K562 (cell line): Measurements from ENCODE around the gene FXYD3. TPM values are rescaled to one million over a fixed set of nuclear protein-coding genes. Genes with fewer than 3 reads are reported as not detected.

Source experiments
- BRD9 ChIP-seq: fragments of 450-650 bp; IDR thresholded peaks from 2 replicates; pipeline ENCODE4 v1.6.1; 2018; ENCODE audit warnings: low read depth; ENCODE audit not compliant: partially characterized antibody
- CUX1 ChIP-seq: fragments of 200-800 bp; sonication (Bioruptor generic); IDR thresholded peaks from 2 replicates; pipeline ENCODE4 v1.6.1; 2016; ENCODE audit warnings: missing genetic modification characterization, missing compliant biosample characterization
- EHMT2 ChIP-seq: fragments of 450-650 bp; IDR thresholded peaks from 2 replicates; pipeline ENCODE4 v1.6.1; 2018; ENCODE audit warnings: antibody characterized with exemption
- ID3 ChIP-seq, 2 experiments: fragments of 250-450 bp in 1 of 2; fragments of 450-650 bp in 1 of 2; sonication (Bioruptor Pico) in 1 of 2; IDR thresholded peaks; 2 replicates each; pipeline versions ENCODE4 v1.6.1 to v1.8.0; 2016 to 2021; ENCODE audit warnings: mild to moderate bottlenecking in 2 of 2, moderate library complexity in 2 of 2, missing compliant biosample characterization in 1 of 2, missing genetic modification characterization in 1 of 2
- NCOR1 ChIP-seq: fragments of 450-650 bp; IDR thresholded peaks from 2 replicates; pipeline ENCODE4 v1.6.1; 2016; ENCODE audit warnings: mild to moderate bottlenecking, moderate library complexity
- NEUROD1 ChIP-seq: fragments of 150-350 bp; IDR thresholded peaks from 2 replicates; pipeline ENCODE4 v1.6.1; 2014; ENCODE audit warnings: borderline replicate concordance, low read length, low read depth; ENCODE audit not compliant: partially characterized antibody
- PATZ1 ChIP-seq: fragments of 250-450 bp; sonication (Bioruptor Pico); IDR thresholded peaks from 2 replicates; pipeline ENCODE4 v1.5.0; 2020; ENCODE audit warnings: mild to moderate bottlenecking, borderline replicate concordance
- PHF21A ChIP-seq: fragments of 450-650 bp; IDR thresholded peaks from 2 replicates; pipeline ENCODE4 v1.6.1; 2017; ENCODE audit warnings: low read depth, borderline replicate concordance
- RAD21 ChIP-seq, 2 experiments: fragments of 250-450 bp in 1 of 2; fragments of 450-650 bp in 1 of 2; sonication (Bioruptor Pico) in 1 of 2; formaldehyde crosslinking in 1 of 2; IDR thresholded peaks in 1 of 2; conservative IDR thresholded peaks in 1 of 2; 2 replicates each; pipeline versions ENCODE4 v1.4.0 to v1.8.0; 2020 to 2022; ENCODE audit warnings: mild to moderate bottlenecking in 2 of 2, moderate library complexity in 1 of 2
- RBM39 ChIP-seq: fragments of 200-400 bp; formaldehyde crosslinking; optimal IDR thresholded peaks from 2 replicates; pipeline ENCODE3; 2018; ENCODE audit warnings: low read depth, low read length
- SP1 ChIP-seq: sonication (generic); formaldehyde crosslinking; IDR thresholded peaks from 2 replicates; pipeline ENCODE4 v1.8.1; 2022; ENCODE audit warnings: mild to moderate bottlenecking, missing genetic modification reagents
- ZBTB7A ChIP-seq: IDR thresholded peaks from 2 replicates; pipeline ENCODE4 v1.6.1; 2011; ENCODE audit warnings: low read depth, mild to moderate bottlenecking, low read length, moderate library complexity, borderline replicate concordance; ENCODE audit not compliant: control insufficient read depth
- ZNF24 ChIP-seq: fragments of 450-650 bp; IDR thresholded peaks from 2 replicates; pipeline ENCODE4 v1.6.1; 2016
- ZNF518B ChIP-seq: fragments of 250-450 bp; sonication (Bioruptor Pico); IDR thresholded peaks from 2 replicates; pipeline ENCODE4 v1.5.0; 2021; ENCODE audit warnings: mild to moderate bottlenecking, moderate library complexity
- polyA plus RNA-seq, 8 experiments: library from polyadenylated mRNA; depleted of rRNA in 4 of 8; stranded (reverse) in 5 of 8; unstranded in 3 of 8; fragments of >200 nt; fragmentation: Nextera tagmentation in 2 of 8; fragmentation: Illumina TruSeq in 1 of 8; extraction: Ambion mirVana in 2 of 8; extraction: Trizol in 1 of 8; gene quantifications; 2 replicates each; pipeline versions ENCODE4 v1.2.1 to v1.2.3, GENCODE V29; 2011 to 2014; ENCODE audit warnings: inconsistent platforms in 1 of 8, missing spikeins in 1 of 8
- total RNA-seq, 7 experiments: library from RNA; depleted of rRNA in 6 of 7; stranded (reverse); fragments of >200 nt in 6 of 7; fragmentation: Illumina TruSeq in 2 of 7; extraction: Trizol in 2 of 7; gene quantifications; 2 replicates each; pipeline versions ENCODE4 v1.2.1 to v1.2.3, GENCODE V29; 2011 to 2021; ENCODE audit warnings: low replicate concordance in 1 of 7

Gene FXYD3
- total and polyA plus RNA-seq, 9 of the 15 experiments (the other 6 are each of a cell fraction or from before 2014, with no cell fraction given) = 0.24 TPM; not detected in 8

- TF ChIP-seq ZNF518B (CRISPR knock-in tag) (no peak), PHF21A (peak; percentile 81; the same call in 1 of the 2 replicates), NCOR1 (peak; percentile 28), RBM39 (no peak), ID3 (CRISPR knock-in tag; IDR thresholded peaks at IDR 0.05) (no peak), ID3 (tag; IDR thresholded peaks at IDR 0.05) (no peak; the same call in 1 of the 2 replicates), BRD9 (peak; percentile 67), ZBTB7A (peak; percentile 73), SP1 (CRISPR knock-in tag) (peak; percentile 41), NEUROD1 (peak; percentile 51), PATZ1 (no peak), EHMT2 (no peak), ZNF24 (0 out of 2 replicates have a peak, but pooled peaks have one; percentile 32), CUX1 (CRISPR knock-in tag) (no peak), RAD21 (CRISPR knock-in tag; conservative IDR thresholded peaks at IDR 0.05 in 1 of 2, IDR thresholded peaks at IDR 0.05 in 1 of 2) (peak in 1 of 2 experiments; percentile 22; a peak in 3 of 4 replicates)
These were observed 39.1 kb downstream of the FXYD3 start, which contains the start of gene FXYD5 (continued) for GRCh38 chr19:35154525-35155406.
